IPS-18a (cell line): ENCODE results near the gene PNO1.
"Not testable (repeated sequence)": the region's sequence is repeated elsewhere in the genome, so short reads cannot be mapped to it uniquely, and the experiment has no call there.

Experiments
- H3K27ac ChIP-seq: one replicate; pipeline ENCODE4 v1.5.1; 2013; ENCODE audit warnings: low read length
- H3K27me3 ChIP-seq: one replicate; pipeline ENCODE4 v1.6.1; 2013; ENCODE audit warnings: mild to moderate bottlenecking, low read length; ENCODE audit not compliant: control insufficient read depth, insufficient read depth
- H3K36me3 ChIP-seq: one replicate; pipeline ENCODE4 v1.6.1; 2013; ENCODE audit warnings: low read depth, low read length; ENCODE audit not compliant: control insufficient read depth
- H3K4me1 ChIP-seq: one replicate; pipeline ENCODE4 v1.6.1; 2013; ENCODE audit warnings: low read depth, low read length; ENCODE audit not compliant: control insufficient read depth
- H3K4me3 ChIP-seq: one replicate; pipeline ENCODE4 v1.5.1; 2013; ENCODE audit warnings: low read length
- H3K9ac ChIP-seq: one replicate; pipeline ENCODE4 v1.6.1; 2013; ENCODE audit warnings: mild to moderate bottlenecking, low read length, moderate library complexity
- H3K9me3 ChIP-seq: one replicate; pipeline ENCODE4 v1.6.1; 2013; ENCODE audit warnings: low read depth, low read length; ENCODE audit not compliant: control insufficient read depth

PNO1 gene

GRCh38 chr2:68157402-68158133 lies at the start of gene PNO1:
Gene PNO1 (plus strand): TSS chr2:68157888. CDS start chr2:68157935, 47 bp downstream.
- Histone ChIP-seq H3K27ac (peak within 1 kb of the TSS; percentile 87), H3K9ac (peak within 1 kb of the TSS; percentile 98)

GRCh38 chr2:68108120-68108519 lies 49.6 kb upstream of the PNO1 start:
- Histone ChIP-seq H3K27ac (no peak overlapping the region), H3K36me3 (no peaks in the 10 kb centered on the region), H3K9me3 (no peaks in the 10 kb centered on the region), H3K4me1 (no peaks in the 10 kb centered on the region), H3K9ac (no peak overlapping the region), H3K4me3 (no peak overlapping the region), H3K27me3 (no peaks in the 10 kb centered on the region)

More at GRCh38 chr2:68157402-68158133, at the start of gene PNO1:
- H3K4me1 ChIP-seq, result peaks cover 4% of the 10 kb centered on the region
- peak within 1 kb of the TSS; percentile 100 for H3K4me3 ChIP-seq
- no peaks in the 10 kb centered on the region for H3K27me3 ChIP-seq
- H3K36me3 ChIP-seq, result peaks cover 30% of the 10 kb centered on the region
- H3K9me3 ChIP-seq, result no peaks in the 10 kb centered on the region

GRCh38 chr2:68110102-68110501 lies 47.6 kb upstream of the PNO1 start:
- Histone ChIP-seq H3K36me3 (no peaks in the 10 kb centered on the region), H3K9me3 (no peaks in the 10 kb centered on the region), H3K27me3 (no peaks in the 10 kb centered on the region), H3K9ac (no peak overlapping the region), H3K4me1 (no peaks in the 10 kb centered on the region), H3K27ac (no peak overlapping the region), H3K4me3 (no peak overlapping the region)

- Histone ChIP-seq H3K4me3 (no peak overlapping the region), H3K4me1 (no peaks in the 10 kb centered on the region), H3K36me3 (no peaks in the 10 kb centered on the region), H3K9me3 (no peaks in the 10 kb centered on the region), H3K9ac (no peak overlapping the region), H3K27me3 (no peaks in the 10 kb centered on the region), H3K27ac (no peak overlapping the region)
These were observed 41.7 kb upstream of the PNO1 start for GRCh38 chr2:68115965-68116364.

GRCh38 chr2:68117922-68118321 lies 39.8 kb upstream of the PNO1 start:
- not testable (repeated sequence) for H3K27me3 ChIP-seq, H3K36me3 ChIP-seq, H3K9ac ChIP-seq, H3K9me3 ChIP-seq, H3K4me3 ChIP-seq, H3K27ac ChIP-seq, H3K4me1 ChIP-seq

GRCh38 chr2:68118816-68119215 lies 38.9 kb upstream of the PNO1 start:
- Histone ChIP-seq H3K4me1 (no peaks in the 10 kb centered on the region), H3K9me3 (no peaks in the 10 kb centered on the region), H3K27ac (no peak overlapping the region), H3K9ac (no peak overlapping the region), H3K36me3 (no peaks in the 10 kb centered on the region), H3K27me3 (no peaks in the 10 kb centered on the region), H3K4me3 (no peak overlapping the region)

GRCh38 chr2:68119504-68119903 lies 38.2 kb upstream of the PNO1 start:
- no peak overlapping the region for H3K27ac ChIP-seq

GRCh38 chr2:68121873-68122679 lies 35.6 kb upstream of the PNO1 start:
- H3K4me1 ChIP-seq, result no peaks in the 10 kb centered on the region
- no peak overlapping the region for H3K27ac ChIP-seq
- H3K4me3 ChIP-seq, result no peak overlapping the region
- H3K27me3 ChIP-seq, result no peaks in the 10 kb centered on the region
- H3K36me3 ChIP-seq, result no peaks in the 10 kb centered on the region
- no peaks in the 10 kb centered on the region for H3K9me3 ChIP-seq
- H3K9ac ChIP-seq, result no peak overlapping the region

More at GRCh38 chr2:68119504-68119903, 38.2 kb upstream of the PNO1 start:
- Histone ChIP-seq H3K4me3 (no peak overlapping the region), H3K9me3 (no peaks in the 10 kb centered on the region), H3K4me1 (no peaks in the 10 kb centered on the region), H3K9ac (no peak overlapping the region), H3K27me3 (no peaks in the 10 kb centered on the region), H3K36me3 (no peaks in the 10 kb centered on the region)

GRCh38 chr2:68122680-68122964 lies 35.1 kb upstream of the PNO1 start:
- no peaks in the 10 kb centered on the region for H3K27me3 ChIP-seq
- no peaks in the 10 kb centered on the region for H3K9me3 ChIP-seq
- H3K4me3 ChIP-seq, result no peak overlapping the region
- H3K4me1 ChIP-seq, result no peaks in the 10 kb centered on the region
- H3K36me3 ChIP-seq, result no peaks in the 10 kb centered on the region
- H3K9ac ChIP-seq, result no peak overlapping the region
- H3K27ac ChIP-seq, result no peak overlapping the region

GRCh38 chr2:68124321-68124720 lies 33.4 kb upstream of the PNO1 start:
- H3K9me3 ChIP-seq, result no peaks in the 10 kb centered on the region
- no peak overlapping the region for H3K9ac ChIP-seq
- H3K36me3 ChIP-seq, result no peaks in the 10 kb centered on the region
- H3K4me3 ChIP-seq, result no peak overlapping the region
- no peaks in the 10 kb centered on the region for H3K4me1 ChIP-seq
- H3K27ac ChIP-seq, result no peak overlapping the region
- no peaks in the 10 kb centered on the region for H3K27me3 ChIP-seq

- Histone ChIP-seq H3K9me3 (no peaks in the 10 kb centered on the region), H3K9ac (no peak overlapping the region), H3K4me3 (no peak overlapping the region), H3K36me3 (no peaks in the 10 kb centered on the region), H3K4me1 (no peaks in the 10 kb centered on the region), H3K27me3 (no peaks in the 10 kb centered on the region), H3K27ac (no peak overlapping the region)
These were observed 31.9 kb upstream of the PNO1 start for GRCh38 chr2:68125821-68126220.

GRCh38 chr2:68126561-68126960 lies 31.1 kb upstream of the PNO1 start:
- Histone ChIP-seq H3K4me3 (no peak overlapping the region), H3K36me3 (no peaks in the 10 kb centered on the region), H3K9me3 (no peaks in the 10 kb centered on the region)

More at GRCh38 chr2:68126561-68126960, 31.1 kb upstream of the PNO1 start:
- Histone ChIP-seq H3K4me1 (no peaks in the 10 kb centered on the region), H3K27ac (no peak overlapping the region), H3K9ac (no peak overlapping the region), H3K27me3 (no peaks in the 10 kb centered on the region)
